ENCODE results near the gene ERC2. TPM values are rescaled to one million over a fixed set of nuclear protein-coding genes. Genes with fewer than 3 reads are reported as not detected.

ERC2 gene
- total and polyA plus RNA-seq, 2 of the 8 experiments (the other 6 are each of a cell fraction or from before 2014, with no cell fraction given) = 16.4 to 22.8 TPM

DNA sequence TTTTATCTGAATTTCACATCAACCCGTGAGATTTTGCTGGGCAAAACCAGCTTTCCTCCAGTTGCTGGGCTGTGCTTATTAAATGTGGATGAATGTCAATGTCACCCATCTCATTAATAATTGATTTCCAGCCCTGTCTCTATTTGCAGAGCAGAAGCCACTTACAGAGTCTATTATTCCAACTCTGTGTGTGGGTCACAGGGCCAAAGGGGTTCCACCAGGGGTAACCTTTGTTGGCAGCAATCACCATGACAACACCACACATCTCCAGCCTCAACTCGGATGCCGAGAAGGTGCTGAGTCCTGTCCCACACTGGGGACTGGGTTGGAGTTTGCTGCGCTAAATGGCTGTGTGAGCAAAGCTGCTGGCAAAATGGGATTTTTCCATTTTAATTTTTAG lies 930.1 kb downstream of the ERC2 start:
- Histone ChIP-seq H3K4me3 (ENCODE audit: extremely low read depth in 1 of 4, insufficient read depth in 2 of 4, low read depth in 3 of 4, low read length in 4 of 4) (no peak overlapping the region), H3K36me3 (ENCODE audit: control insufficient read depth in 2 of 4, insufficient read depth in 4 of 4, low read length in 3 of 4) (no peaks in the 10 kb centered on the region), H3K79me2 (ENCODE audit: control insufficient read depth in 1 of 2, insufficient read depth in 2 of 2, low read length in 2 of 2) (no peaks in the 10 kb centered on the region), H3K27me3 (replicated peaks in 1 of 4; ENCODE audit: control insufficient read depth in 3 of 4, extremely low read depth in 1 of 4, insufficient read depth in 3 of 4, low read length in 3 of 4) (no peaks in the 10 kb centered on the region), H2BK15ac (ENCODE audit: low read length) (no peak overlapping the region), H3K9me3 (ENCODE audit: insufficient read depth in 2 of 2, low read depth in 1 of 2, low read length in 1 of 2) (no peaks in the 10 kb centered on the region), H2AFZ (ENCODE audit: low read length) (no peak overlapping the region), H3K27ac (ENCODE audit: low read depth, low read length) (no peak overlapping the region), H3K79me1 (ENCODE audit: low read depth, low read length) (no peaks in the 10 kb centered on the region), H4K8ac (ENCODE audit: extremely low read depth, insufficient read depth, low read length) (no peak overlapping the region), H4K5ac (ENCODE audit: insufficient read length, low read depth, low read length) (no peak overlapping the region), H2BK12ac (ENCODE audit: low read depth, low read length) (peak overlapping the region; percentile 14; the same call in 1 of the 2 replicates), H3K14ac (ENCODE audit: insufficient read length) (no peak overlapping the region), H3K18ac (ENCODE audit: extremely low read depth, low read length) (no peak overlapping the region; the same call in 1 of the 2 replicates), H2BK20ac (ENCODE audit: low read length) (no peak overlapping the region), H3K9ac (replicated peaks in 1 of 4; ENCODE audit: extremely low read depth in 1 of 4, low read depth in 3 of 4, low read length in 3 of 4) (no peak overlapping the region), H4K20me1 (replicated peaks in 1 of 2; ENCODE audit: control insufficient read depth in 1 of 2, insufficient read depth in 2 of 2, low read length in 2 of 2) (no peaks in the 10 kb centered on the region), H3K56ac (replicated peaks; ENCODE audit: insufficient read length, low read depth, low read length) (no peak overlapping the region), H3K4me1 (replicated peaks in 1 of 4; ENCODE audit: control insufficient read depth in 3 of 4, insufficient read depth in 4 of 4, low read length in 3 of 4) (peaks cover 4 to 16% (median 9%) of the 10 kb centered on the region in 4 experiments), H2BK120ac (replicated peaks; ENCODE audit: low read depth, low read length) (no peak overlapping the region), H4K91ac (replicated peaks; ENCODE audit: insufficient read length, low read length) (no peak overlapping the region), H3K23ac (ENCODE audit: insufficient read length) (no peak overlapping the region), H3K23me2 (ENCODE audit: low read depth, low read length) (no peaks in the 10 kb centered on the region), H2AK5ac (ENCODE audit: low read depth, low read length) (no peak overlapping the region), H3K4ac (replicated peaks; ENCODE audit: insufficient read length, low read depth, low read length) (no peak overlapping the region), H3K4me2 (ENCODE audit: insufficient read depth in 1 of 2, low read depth in 2 of 2, low read length in 2 of 2) (no peak overlapping the region; a peak in 1 of 4 replicates), H2BK5ac (ENCODE audit: low read depth, low read length) (no peak overlapping the region)
- TF ChIP-seq, protein P1, sequence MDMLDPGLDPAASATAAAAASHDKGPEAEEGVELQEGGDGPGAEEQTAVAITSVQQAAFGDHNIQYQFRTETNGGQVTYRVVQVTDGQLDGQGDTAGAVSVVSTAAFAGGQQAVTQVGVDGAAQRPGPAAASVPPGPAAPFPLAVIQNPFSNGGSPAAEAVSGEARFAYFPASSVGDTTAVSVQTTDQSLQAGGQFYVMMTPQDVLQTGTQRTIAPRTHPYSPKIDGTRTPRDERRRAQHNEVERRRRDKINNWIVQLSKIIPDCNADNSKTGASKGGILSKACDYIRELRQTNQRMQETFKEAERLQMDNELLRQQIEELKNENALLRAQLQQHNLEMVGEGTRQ (IDR thresholded peaks at IDR 0.05; ENCODE audit: low read length) = no peak
- TF ChIP-seq HDAC6 (IDR thresholded peaks at IDR 0.05; ENCODE audit: low read depth, low read length) (no peak), CHD1 (IDR thresholded peaks at IDR 0.05; ENCODE audit: low read depth, low read length) (no peak), RXRA (IDR thresholded peaks at IDR 0.05; ENCODE audit: insufficient read depth, low read depth, low read length) (no peak), SUZ12 (IDR thresholded peaks at IDR 0.05; ENCODE audit: low read length) (no peak), EP300 (IDR thresholded peaks at IDR 0.05; ENCODE audit: borderline replicate concordance in 1 of 2, low read depth in 2 of 2, low read length in 2 of 2) (no peak), TAF7 (optimal IDR thresholded peaks at IDR 0.05; ENCODE audit: borderline replicate concordance, low read depth, low read length) (no peak), NANOG (IDR thresholded peaks at IDR 0.05; ENCODE audit: insufficient read depth, low read depth, low read length, poor library complexity, severe bottlenecking) (no peak), CHD2 (IDR thresholded peaks at IDR 0.05; ENCODE audit: low read length) (no peak), MAFK (IDR thresholded peaks at IDR 0.05; ENCODE audit: low read depth, low read length) (no peak)
- TF ChIP-seq, protein P2, sequence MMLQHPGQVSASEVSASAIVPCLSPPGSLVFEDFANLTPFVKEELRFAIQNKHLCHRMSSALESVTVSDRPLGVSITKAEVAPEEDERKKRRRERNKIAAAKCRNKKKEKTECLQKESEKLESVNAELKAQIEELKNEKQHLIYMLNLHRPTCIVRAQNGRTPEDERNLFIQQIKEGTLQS (IDR thresholded peaks at IDR 0.05; ENCODE audit: insufficient read depth, low read depth, low read length) = no peak
- ChIA-PET CTCF (ENCODE audit: partially characterized antibody) (interaction anchor here (0.9 to 2.2 kb wide), 4 partner anchors 10 to 92 kb away, joined by 3 to 9 read pairs (median 5); no protein-coding TSS in a partner anchor), POLR2A (ENCODE audit: partially characterized antibody) (interaction anchor here (0.9 kb wide), 1 partner anchor 34 kb away, joined by 3 read pairs; no protein-coding TSS in a partner anchor)
- 58% methylated on average over 4 of the region's 4 CpGs; no CpG with 5 or more reads in 1 of the 2 experiments for WGBS, 2 experiments (ENCODE audit: extremely low coverage in 1 of 2, insufficient coverage in 1 of 2, insufficient read length in 1 of 2, insufficient replicate concordance in 2 of 2, low coverage in 1 of 2, low lambda C conversion rate in 2 of 2, missing lambda C conversion rate in 1 of 2)
- FAIRE-seq = peak; percentile 60
- no peak for DNase-seq (ENCODE audit: low read depth in 1 of 2, low spot score in 2 of 2)

Data from H1 (cell line).